Neural cell (in vitro differentiated cells): ENCODE measurements around the gene PTH1R. TPM values are rescaled to one million over a fixed set of nuclear protein-coding genes. Genes with fewer than 3 reads are reported as not detected.

Source experiments
- H2AFZ ChIP-seq: fragments of 200-600, 300-800 bp; sonication (generic), shearing (Covaris generic); 2 replicates; pipeline ENCODE4 v1.6.0; 2014; ENCODE audit warnings: low read depth, mild to moderate bottlenecking, antibody characterized with exemption, low read length, moderate library complexity
- H3F3A ChIP-seq: fragments of 200-600 bp; shearing (Covaris generic); 2 replicates; pipeline ENCODE4 v1.6.1; 2016; ENCODE audit warnings: mild to moderate bottlenecking, moderate library complexity, mixed read lengths, antibody characterized with exemption, low read length; ENCODE audit not compliant: insufficient read depth, poor library complexity, severe bottlenecking
- H3K27ac ChIP-seq: fragments of 200-600, 300-800 bp; sonication (generic), shearing (Covaris generic); 2 replicates; pipeline ENCODE4 v1.5.1; 2014; ENCODE audit warnings: mild to moderate bottlenecking, low read length, moderate library complexity
- H3K27me3 ChIP-seq: fragments of 300-800, 200-600 bp; sonication (generic), shearing (Covaris generic); 2 replicates; pipeline ENCODE4 v1.6.0; 2014; ENCODE audit warnings: mild to moderate bottlenecking, low read depth, low read length, moderate library complexity; ENCODE audit not compliant: insufficient read depth
- H3K36me3 ChIP-seq: fragments of 300-800, 200-600 bp; sonication (generic), shearing (Covaris generic); 2 replicates; pipeline ENCODE4 v1.5.1; 2014; ENCODE audit warnings: mild to moderate bottlenecking, antibody characterized with exemption, low read length, moderate library complexity; ENCODE audit not compliant: insufficient read depth
- H3K4me2 ChIP-seq: fragments of 300-800, 200-600 bp; sonication (generic), shearing (Covaris generic); 2 replicates; pipeline ENCODE4 v1.6.0; 2014; ENCODE audit warnings: mild to moderate bottlenecking, low read length
- H3K4me3 ChIP-seq: fragments of 300-800, 200-600 bp; sonication (generic), shearing (Covaris generic); 2 replicates; pipeline ENCODE4 v1.5.1; 2014; ENCODE audit warnings: mild to moderate bottlenecking, low read length, moderate library complexity
- H3K79me2 ChIP-seq: fragments of 200-600 bp; shearing (Covaris generic); replicated peaks from 2 replicates; pipeline ENCODE4 v1.6.0; 2014; ENCODE audit warnings: mild to moderate bottlenecking, low read length, moderate library complexity; ENCODE audit not compliant: insufficient read depth
- H3K9ac ChIP-seq: fragments of 300-800, 200-600 bp; sonication (generic), shearing (Covaris generic); 2 replicates; pipeline ENCODE4 v1.6.1; 2016; ENCODE audit warnings: mild to moderate bottlenecking, low read length, mixed read lengths
- H3K9me2 ChIP-seq: fragments of 200-600 bp; shearing (Covaris generic); 2 replicates; pipeline ENCODE4 v1.6.1; 2016; ENCODE audit warnings: mild to moderate bottlenecking, low read length, mixed read lengths; ENCODE audit not compliant: insufficient read depth
- H3K9me3 ChIP-seq: fragments of 200-600, 300-800 bp; sonication (generic), shearing (Covaris generic); 2 replicates; pipeline ENCODE4 v1.6.1; 2016; ENCODE audit warnings: mild to moderate bottlenecking, mixed run types, low read length, moderate library complexity, mixed read lengths
- H4K20me1 ChIP-seq: fragments of 200-600 bp; shearing (Covaris generic); 2 replicates; pipeline ENCODE4 v1.6.1; 2016; ENCODE audit warnings: mild to moderate bottlenecking, mixed run types; ENCODE audit not compliant: insufficient read depth
- EP300 ChIP-seq: fragments of 450-650 bp; conservative IDR thresholded peaks from 2 replicates; pipeline ENCODE4 v1.6.1; 2014; ENCODE audit warnings: antibody characterized with exemption, mild to moderate bottlenecking, moderate library complexity; ENCODE audit not compliant: poor library complexity, severe bottlenecking
- EZH2 ChIP-seq: fragments of 200-600, 300-800 bp; shearing (Covaris generic), sonication (generic); IDR thresholded peaks from 2 replicates; pipeline ENCODE4 v1.6.1; 2014; ENCODE audit warnings: antibody characterized with exemption, low read length, borderline replicate concordance, mild to moderate bottlenecking; ENCODE audit not compliant: insufficient read depth, poor library complexity, severe bottlenecking
- MXI1 ChIP-seq: fragments of 450-650 bp; conservative IDR thresholded peaks from 2 replicates; pipeline ENCODE4 v1.6.1; 2014; ENCODE audit warnings: antibody characterized with exemption, mild to moderate bottlenecking; ENCODE audit not compliant: poor library complexity, severe bottlenecking
- POLR2AphosphoS5 ChIP-seq: IDR thresholded peaks from 2 replicates; pipeline ENCODE4 v1.6.1; 2012
- RAD21 ChIP-seq: fragments of 450-650 bp; conservative IDR thresholded peaks from 2 replicates; pipeline ENCODE4 v1.6.1; 2014; ENCODE audit warnings: antibody characterized with exemption, mild to moderate bottlenecking, moderate library complexity
- REST ChIP-seq: IDR thresholded peaks from 2 replicates; pipeline ENCODE4 v1.6.1; 2012; ENCODE audit warnings: borderline replicate concordance
- SMC3 ChIP-seq: fragments of 450-650 bp; conservative IDR thresholded peaks from 2 replicates; pipeline ENCODE4 v1.6.1; 2014; ENCODE audit warnings: antibody characterized with exemption, mild to moderate bottlenecking, moderate library complexity; ENCODE audit not compliant: poor library complexity
- TAF1 ChIP-seq: IDR thresholded peaks from 2 replicates; pipeline ENCODE4 v1.6.1; 2012; ENCODE audit warnings: low read depth
- polyA plus RNA-seq: library from polyadenylated mRNA; depleted of rRNA; stranded (reverse); fragments of >200 nt; gene quantifications from 2 replicates; pipeline ENCODE4 v1.2.3, GENCODE V29; 2014
- TF ChIP-seq, protein P1 (sequence below): fragments of 450-650 bp; IDR thresholded peaks from 2 replicates; pipeline ENCODE4 v1.5.1; 2014; ENCODE audit warnings: antibody characterized with exemption, mild to moderate bottlenecking, moderate library complexity; ENCODE audit not compliant: poor library complexity, severe bottlenecking

PTH1R gene
- polyA plus RNA-seq, 1 donor from 2014 or later, result not detected

- no peaks in the 10 kb centered on the region for H3K79me2 ChIP-seq
- H3K9me3 ChIP-seq, result no peaks in the 10 kb centered on the region
- no peak overlapping the region for H3K9ac ChIP-seq
- H2AFZ ChIP-seq, result no peak overlapping the region
- TF ChIP-seq TAF1 (no peak), SMC3 (no peak), RAD21 (no peak), EP300 (no peak), MXI1 (no peak), REST (no peak), EZH2 (no peak), POLR2AphosphoS5 (no peak)
- TF ChIP-seq, protein P1, sequence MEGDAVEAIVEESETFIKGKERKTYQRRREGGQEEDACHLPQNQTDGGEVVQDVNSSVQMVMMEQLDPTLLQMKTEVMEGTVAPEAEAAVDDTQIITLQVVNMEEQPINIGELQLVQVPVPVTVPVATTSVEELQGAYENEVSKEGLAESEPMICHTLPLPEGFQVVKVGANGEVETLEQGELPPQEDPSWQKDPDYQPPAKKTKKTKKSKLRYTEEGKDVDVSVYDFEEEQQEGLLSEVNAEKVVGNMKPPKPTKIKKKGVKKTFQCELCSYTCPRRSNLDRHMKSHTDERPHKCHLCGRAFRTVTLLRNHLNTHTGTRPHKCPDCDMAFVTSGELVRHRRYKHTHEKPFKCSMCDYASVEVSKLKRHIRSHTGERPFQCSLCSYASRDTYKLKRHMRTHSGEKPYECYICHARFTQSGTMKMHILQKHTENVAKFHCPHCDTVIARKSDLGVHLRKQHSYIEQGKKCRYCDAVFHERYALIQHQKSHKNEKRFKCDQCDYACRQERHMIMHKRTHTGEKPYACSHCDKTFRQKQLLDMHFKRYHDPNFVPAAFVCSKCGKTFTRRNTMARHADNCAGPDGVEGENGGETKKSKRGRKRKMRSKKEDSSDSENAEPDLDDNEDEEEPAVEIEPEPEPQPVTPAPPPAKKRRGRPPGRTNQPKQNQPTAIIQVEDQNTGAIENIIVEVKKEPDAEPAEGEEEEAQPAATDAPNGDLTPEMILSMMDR, result no peak
- no peaks in the 10 kb centered on the region for H3K36me3 ChIP-seq
- H3F3A ChIP-seq, result no peaks in the 10 kb centered on the region
- no peaks in the 10 kb centered on the region for H3K9me2 ChIP-seq
- no peak overlapping the region for H3K27ac ChIP-seq
- no peak overlapping the region for H3K4me3 ChIP-seq
- H3K27me3 ChIP-seq, result no peaks in the 10 kb centered on the region
- no peak overlapping the region for H3K4me2 ChIP-seq
- H4K20me1 ChIP-seq, result no peaks in the 10 kb centered on the region
Measured at GRCh38 chr3:46873521-46873920, 4.0 kb upstream of the PTH1R start.

GRCh38 chr3:46874430-46874829, 3.1 kb upstream of the PTH1R start:
- H3K27ac ChIP-seq, result no peak overlapping the region

More at GRCh38 chr3:46874430-46874829, 3.1 kb upstream of the PTH1R start:
- no peaks in the 10 kb centered on the region for H4K20me1 ChIP-seq
- TF ChIP-seq REST (no peak), RAD21 (no peak), SMC3 (no peak), POLR2AphosphoS5 (no peak), EP300 (no peak)
- TF ChIP-seq, protein P1, result no peak
- no peaks in the 10 kb centered on the region for H3K9me3 ChIP-seq
- no peaks in the 10 kb centered on the region for H3K36me3 ChIP-seq
- no peak overlapping the region for H3K4me3 ChIP-seq
- H3F3A ChIP-seq, result no peaks in the 10 kb centered on the region
- H2AFZ ChIP-seq, result no peak overlapping the region
- no peak overlapping the region for H3K4me2 ChIP-seq
- no peak overlapping the region for H3K9ac ChIP-seq
- H3K27me3 ChIP-seq, result no peaks in the 10 kb centered on the region
- H3K79me2 ChIP-seq, result no peaks in the 10 kb centered on the region
- no peaks in the 10 kb centered on the region for H3K9me2 ChIP-seq
